Tibial nerve (tissue), 4 donors: ENCODE results near the gene KRTAP12-4. TPM values are rescaled to one million over a fixed set of nuclear protein-coding genes. Genes with fewer than 3 reads are reported as not detected.
"Not testable (repeated sequence)": the region's sequence is repeated elsewhere in the genome, so short reads cannot be mapped to it uniquely, and the experiment has no call there.

Source experiments
- DNase-seq, 2 donors: peaks; one replicate each; pipeline ENCODE4 v3.0.0-alpha.2; 2019; ENCODE audit warnings: low spot score in 2 of 2
- H3K27ac ChIP-seq, 4 donors: fragments of 200-600 bp; sonication (generic) in 3 of 4; one replicate each; pipeline ENCODE4 v1.5.1; 2017 to 2019; ENCODE audit warnings: mild to moderate bottlenecking in 1 of 4
- H3K27me3 ChIP-seq, 2 donors: fragments of 200-600 bp; sonication (generic) in 1 of 2; one replicate each; pipeline versions ENCODE4 v1.5.1 to v1.6.0; 2017 to 2019
- H3K36me3 ChIP-seq, 3 donors: fragments of 200-600 bp; sonication (generic); one replicate each; pipeline ENCODE4 v1.5.1; 2018 to 2019
- H3K4me1 ChIP-seq, 4 donors: fragments of 200-600 bp; sonication (generic) in 3 of 4; one replicate each; pipeline ENCODE4 v1.5.1; 2017 to 2019
- H3K4me3 ChIP-seq, 4 donors: fragments of 200-600 bp; sonication (generic) in 3 of 4; one replicate each; pipeline ENCODE4 v1.5.1; 2017 to 2019; ENCODE audit warnings: mild to moderate bottlenecking in 1 of 4, moderate library complexity in 1 of 4
- H3K9me3 ChIP-seq, 4 donors: fragments of 200-600 bp; sonication (generic) in 3 of 4; one replicate each; pipeline ENCODE4 v1.5.1; 2017 to 2019
- CTCF ChIP-seq, 5 experiments: fragments of 200-600 bp in 3 of 5; fragments of 450-650 bp in 2 of 5; sonication (generic) in 3 of 5; IDR thresholded peaks; one replicate each; pipeline ENCODE4 v1.5.1; 2016 to 2019; ENCODE audit warnings: antibody characterized with exemption in 5 of 5, mild to moderate bottlenecking in 3 of 5, moderate library complexity in 2 of 5
- EP300 ChIP-seq, 2 donors: sonication (generic); formaldehyde crosslinking; IDR thresholded peaks; one replicate each; pipeline ENCODE4 v1.6.1; 2017; ENCODE audit warnings: antibody characterized with exemption in 2 of 2, mild to moderate bottlenecking in 1 of 2
- POLR2A ChIP-seq, 2 donors: fragments of 450-650 bp; IDR thresholded peaks; one replicate each; pipeline ENCODE4 v1.6.1; 2017; ENCODE audit warnings: antibody characterized with exemption in 2 of 2, mild to moderate bottlenecking in 2 of 2, moderate library complexity in 2 of 2
- WGBS, 2 donors: methylation state at CpG; one replicate each; pipeline ENCODE4 v1.1.5; 2018; 5-methylcytosine and 5-hydroxymethylcytosine counted together
- total RNA-seq, 4 donors: library from RNA; depleted of rRNA; stranded (reverse); fragments of >200 nt; gene quantifications; one replicate each; pipeline ENCODE4 v1.1.0, GENCODE V29; 2016

The KRTAP12-4 gene
- total RNA-seq, 4 donors from 2014 or later, result not detected

GRCh38 chr21:44636209-44637017, 18.0 kb downstream of the KRTAP12-4 start:
- Histone ChIP-seq H3K4me1 (no peaks in the 10 kb centered on the region), H3K4me3 (no peak overlapping the region), H3K27me3 (no peaks in the 10 kb centered on the region), H3K9me3 (peaks cover 0 to 27% (median 4%) of the 10 kb centered on the region in 4 donors), H3K36me3 (no peaks in the 10 kb centered on the region), H3K27ac (no peak overlapping the region)
- 77 to 81% methylated on average over 12 to 13 of the region's 15 CpGs for WGBS, 2 donors
- DNase-seq, result no peak
- TF ChIP-seq EP300 (IDR thresholded peaks at IDR 0.05) (no peak), CTCF (IDR thresholded peaks at IDR 0.05) (no peak), POLR2A (IDR thresholded peaks at IDR 0.05) (no peak)

GRCh38 chr21:44632067-44632466, 22.4 kb downstream of the KRTAP12-4 start:
- TF ChIP-seq POLR2A (IDR thresholded peaks at IDR 0.05) (no peak), CTCF (IDR thresholded peaks at IDR 0.05) (no peak), EP300 (IDR thresholded peaks at IDR 0.05) (no peak)
- Histone ChIP-seq H3K27me3 (peaks cover 0 to 15% of the 10 kb centered on the region in 2 donors), H3K9me3 (peaks cover 0 to 38% (median 5%) of the 10 kb centered on the region in 4 donors), H3K27ac (no peak overlapping the region), H3K4me1 (no peaks in the 10 kb centered on the region), H3K36me3 (no peaks in the 10 kb centered on the region), H3K4me3 (no peak overlapping the region)
- 91 to 98% methylated on average over 1 of the region's 1 CpG for WGBS, 2 donors
- DNase-seq, result no peak

- H3K36me3 ChIP-seq, result no peaks in the 10 kb centered on the region
- no peaks in the 10 kb centered on the region for H3K4me1 ChIP-seq
- peaks cover 0 to 40% (median 5%) of the 10 kb centered on the region in 4 donors for H3K9me3 ChIP-seq
- no peak overlapping the region for H3K27ac ChIP-seq
- peaks cover 0 to 15% of the 10 kb centered on the region in 2 donors for H3K27me3 ChIP-seq
- no peak for DNase-seq
- 81 to 89% methylated on average over 2 of the region's 2 CpGs for WGBS, 2 donors
- H3K4me3 ChIP-seq, result no peak overlapping the region
- no peak for TF ChIP-seq POLR2A (IDR thresholded peaks at IDR 0.05)
- TF ChIP-seq EP300 (IDR thresholded peaks at IDR 0.05), result no peak
- no peak for TF ChIP-seq CTCF (IDR thresholded peaks at IDR 0.05)
Observed at GRCh38 chr21:44630440-44630839, 24.0 kb downstream of the KRTAP12-4 start.

GRCh38 chr21:44628707-44629391, 25.6 kb downstream of the KRTAP12-4 start:
- 59 to 68% methylated on average over 14 to 18 of the region's 18 CpGs for WGBS, 2 donors
- DNase-seq, result no peak
- no peaks in the 10 kb centered on the region for H3K4me1 ChIP-seq
- peaks cover 0 to 56% (median 9%) of the 10 kb centered on the region in 4 donors for H3K9me3 ChIP-seq
- H3K27me3 ChIP-seq, result peaks cover 0 to 15% of the 10 kb centered on the region in 2 donors
- TF ChIP-seq POLR2A (IDR thresholded peaks at IDR 0.05) (no peak), CTCF (IDR thresholded peaks at IDR 0.05) (no peak), EP300 (IDR thresholded peaks at IDR 0.05) (no peak)
- no peak overlapping the region for H3K4me3 ChIP-seq
- no peak overlapping the region for H3K27ac ChIP-seq
- no peaks in the 10 kb centered on the region for H3K36me3 ChIP-seq

GRCh38 chr21:44627831-44628233, 26.6 kb downstream of the KRTAP12-4 start:
- not testable (repeated sequence) for H3K4me1 ChIP-seq, DNase-seq, H3K4me3 ChIP-seq, H3K27ac ChIP-seq, H3K36me3 ChIP-seq
- H3K27me3 ChIP-seq, result peaks cover 0 to 15% of the 10 kb centered on the region in 2 donors
- 23 to 41% methylated on average over 10 to 12 of the region's 15 CpGs for WGBS, 2 donors
- peaks cover 0 to 63% (median 12%) of the 10 kb centered on the region in 4 donors for H3K9me3 ChIP-seq

- Histone ChIP-seq H3K27me3 (peaks cover 0 to 15% of the 10 kb centered on the region in 2 donors), H3K9me3 (peaks cover 0 to 63% (median 11%) of the 10 kb centered on the region in 4 donors)
- not testable (repeated sequence) for H3K4me1 ChIP-seq, DNase-seq, H3K36me3 ChIP-seq, H3K4me3 ChIP-seq, H3K27ac ChIP-seq
- WGBS, 2 donors, result 78 to 86% methylated on average over 14 to 16 of the region's 20 CpGs
Observed at GRCh38 chr21:44627181-44627822, 27.2 kb downstream of the KRTAP12-4 start.
